GM19025 (cell line): Measurements from ENCODE around the gene HNRNPM.
"Not testable (repeated sequence)": the region's sequence is repeated elsewhere in the genome, so short reads cannot be mapped to it uniquely, and the experiment has no call there.

ENCODE experiments used
- ATAC-seq: cut with Tn5 transposase; IDR thresholded peaks from one replicate; pipeline ENCODE4 v1.9.1; 2021; ENCODE audit warnings: mild to moderate bottlenecking, low read depth, moderate library complexity; ENCODE audit not compliant: unreplicated experiment

The HNRNPM gene

DNA sequence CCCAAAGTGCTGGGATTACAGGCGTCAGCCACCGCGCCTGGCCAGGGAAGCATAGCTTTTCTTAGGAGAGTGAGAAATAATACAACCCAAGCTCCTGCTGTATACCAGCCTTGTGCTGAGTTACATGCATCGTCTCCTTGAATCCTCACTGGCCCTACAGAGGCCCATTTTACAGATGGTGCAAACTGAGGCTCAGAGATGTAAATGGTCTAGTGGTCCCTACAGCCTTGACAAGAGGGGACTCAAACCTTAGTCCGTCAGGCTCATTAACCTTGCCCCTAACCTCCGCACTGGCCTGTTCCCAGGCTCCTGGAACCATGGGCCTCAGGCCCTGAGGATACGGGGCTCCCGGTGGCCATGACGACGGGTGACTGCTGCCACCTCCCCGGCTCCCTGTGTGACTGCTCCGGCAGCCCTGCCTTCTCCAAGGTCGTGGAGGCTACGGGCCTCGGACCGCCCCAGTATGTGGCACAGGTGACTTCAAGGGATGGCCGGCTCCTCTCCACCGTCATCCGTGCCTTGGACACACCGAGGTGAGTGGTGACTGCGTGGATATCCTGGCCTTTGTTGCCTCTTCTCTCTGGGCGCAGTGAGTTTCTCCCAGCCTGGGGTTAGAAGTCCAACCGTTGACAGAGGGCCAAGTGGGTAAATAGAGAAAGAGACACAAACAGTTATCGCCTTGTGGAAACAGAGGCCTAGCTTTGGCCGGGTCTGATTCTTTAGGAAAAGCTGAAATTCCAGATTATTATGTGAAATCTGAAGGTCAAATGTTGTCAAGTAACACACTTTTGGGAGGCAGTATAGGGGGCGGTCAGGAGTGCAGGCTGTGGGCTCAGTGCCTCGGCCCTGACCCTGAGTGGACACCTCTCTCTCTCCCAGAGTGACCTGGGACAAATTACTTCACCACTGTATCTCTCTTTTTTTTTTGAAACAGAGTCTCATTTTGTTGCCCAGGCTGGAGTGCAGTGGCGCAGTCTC, 23.0 kb upstream of the HNRNPM start:
- ATAC-seq = no peak

- ATAC-seq = no peak
These were observed 21.0 kb upstream of the HNRNPM start for GRCh38 chr19:8423817-8424223.

DNA sequence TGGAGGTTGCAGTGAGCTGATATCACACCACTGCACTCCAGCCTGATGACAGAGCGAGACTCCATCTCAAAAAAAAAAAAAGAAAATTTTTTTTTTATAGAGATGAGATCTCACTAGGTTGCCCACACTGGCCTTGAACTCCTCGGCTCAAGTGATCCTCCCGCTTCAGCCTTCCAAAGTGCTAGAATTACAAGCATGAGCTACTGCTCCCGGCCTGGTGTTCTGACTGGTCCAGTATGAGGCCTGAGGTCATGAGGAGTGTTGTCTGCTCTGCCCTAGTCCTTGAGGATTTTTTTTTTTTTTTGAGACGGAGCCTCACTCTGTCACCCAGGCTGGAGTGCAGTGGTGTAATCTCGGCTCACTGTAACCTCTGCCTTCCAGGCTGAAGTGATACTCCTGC, 19.4 kb upstream of the HNRNPM start:
- not testable (repeated sequence) for ATAC-seq

GRCh38 chr19:8426283-8426682, 18.5 kb upstream of the HNRNPM start:
- no peak for ATAC-seq

DNA sequence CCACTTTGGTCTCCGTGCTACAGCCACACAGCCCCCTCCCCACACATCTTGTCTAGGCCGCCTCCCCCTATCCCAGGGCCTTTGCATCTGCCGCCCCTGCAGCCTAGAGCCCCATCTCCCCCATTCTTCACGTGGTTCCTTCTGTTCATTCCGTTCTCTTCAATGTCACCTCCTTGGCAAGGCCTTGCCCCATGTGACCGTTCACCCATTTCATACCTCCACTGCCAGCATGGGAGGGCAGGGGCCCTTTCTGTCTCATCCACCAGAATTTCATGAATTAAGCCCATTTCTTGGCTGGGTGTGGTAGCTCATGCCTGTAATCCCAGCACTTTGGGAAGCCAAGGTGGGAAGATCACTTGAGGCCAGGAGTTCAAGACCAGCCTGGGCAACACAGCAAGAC, 15.7 kb upstream of the HNRNPM start:
- no peak for ATAC-seq

GRCh38 chr19:8429826-8430225, 14.9 kb upstream of the HNRNPM start:
- ATAC-seq = no peak

GRCh38 chr19:8430650-8431049, 14.1 kb upstream of the HNRNPM start:
- ATAC-seq = no peak

- ATAC-seq = no peak
These were observed 6.5 kb upstream of the HNRNPM start for GRCh38 chr19:8438236-8438635.

DNA sequence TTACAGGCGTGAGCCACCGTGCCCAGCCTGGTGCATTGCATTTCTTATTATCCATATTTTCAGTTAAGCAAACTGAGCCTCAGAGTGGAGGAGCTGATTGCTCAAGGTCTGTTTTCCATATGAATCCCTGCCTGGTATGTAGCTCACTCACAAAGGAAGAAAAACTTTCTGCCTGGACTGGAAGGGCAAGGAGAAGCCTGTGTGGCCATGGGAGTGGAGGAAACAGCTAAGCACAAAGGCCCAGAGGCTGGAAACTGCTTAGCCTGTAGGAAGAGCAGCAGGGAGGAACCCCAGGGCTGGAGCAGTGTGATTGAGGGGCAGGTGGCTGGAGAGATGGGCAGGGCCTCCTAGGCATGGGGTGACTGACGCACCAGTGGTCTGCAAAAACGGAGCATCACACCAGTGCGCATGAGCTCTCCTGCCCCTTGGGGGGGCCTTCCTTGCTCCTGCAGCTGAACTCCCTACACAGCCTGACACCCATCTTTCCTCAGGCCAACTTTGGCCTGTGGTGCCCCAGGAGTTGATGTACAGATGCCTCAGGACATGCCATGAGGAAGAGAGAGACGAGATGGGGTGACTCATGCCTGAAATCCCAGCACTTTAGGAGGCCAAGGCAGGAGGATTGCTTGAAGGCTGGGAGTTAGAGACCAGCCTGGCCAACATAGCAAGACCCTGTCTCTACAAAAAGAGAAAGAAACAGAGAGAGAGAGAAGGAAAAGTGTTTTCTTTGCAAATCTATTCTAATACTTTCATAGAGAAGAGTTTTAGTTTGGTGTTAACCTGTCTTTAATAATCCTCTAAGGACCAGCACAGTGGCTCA, 2.8 kb upstream of the HNRNPM start:
- no peak for ATAC-seq

DNA sequence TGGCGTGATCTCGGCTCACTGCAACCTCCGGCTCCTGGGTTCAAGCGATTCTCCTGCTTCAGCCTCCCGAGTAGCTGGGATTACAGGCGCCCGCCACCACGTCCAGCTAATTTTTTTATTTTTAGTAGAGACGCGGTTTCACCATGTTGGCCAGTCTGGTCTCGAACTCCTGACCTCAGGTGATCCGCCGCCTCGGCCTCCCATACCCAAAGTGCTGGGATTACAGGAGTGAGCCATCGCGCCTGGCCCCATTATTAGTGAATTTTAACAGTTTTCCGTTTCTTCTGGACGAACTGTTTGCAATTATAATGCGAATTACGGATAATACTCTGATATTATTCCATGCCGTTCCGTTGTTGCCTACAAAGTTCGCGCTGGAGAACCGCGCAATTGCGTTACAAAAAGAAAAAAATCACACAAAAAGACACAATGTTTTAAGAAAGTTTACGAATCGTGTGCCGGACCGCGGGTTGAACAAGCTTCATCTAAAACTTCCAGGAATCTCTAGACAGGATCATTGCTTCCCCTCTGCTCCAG, 567 bp upstream of the HNRNPM start:
- not testable (repeated sequence) for ATAC-seq

- peak; percentile 15 for ATAC-seq
These were observed 770 bp downstream of the HNRNPM start for GRCh38 chr19:8445488-8446001.

DNA sequence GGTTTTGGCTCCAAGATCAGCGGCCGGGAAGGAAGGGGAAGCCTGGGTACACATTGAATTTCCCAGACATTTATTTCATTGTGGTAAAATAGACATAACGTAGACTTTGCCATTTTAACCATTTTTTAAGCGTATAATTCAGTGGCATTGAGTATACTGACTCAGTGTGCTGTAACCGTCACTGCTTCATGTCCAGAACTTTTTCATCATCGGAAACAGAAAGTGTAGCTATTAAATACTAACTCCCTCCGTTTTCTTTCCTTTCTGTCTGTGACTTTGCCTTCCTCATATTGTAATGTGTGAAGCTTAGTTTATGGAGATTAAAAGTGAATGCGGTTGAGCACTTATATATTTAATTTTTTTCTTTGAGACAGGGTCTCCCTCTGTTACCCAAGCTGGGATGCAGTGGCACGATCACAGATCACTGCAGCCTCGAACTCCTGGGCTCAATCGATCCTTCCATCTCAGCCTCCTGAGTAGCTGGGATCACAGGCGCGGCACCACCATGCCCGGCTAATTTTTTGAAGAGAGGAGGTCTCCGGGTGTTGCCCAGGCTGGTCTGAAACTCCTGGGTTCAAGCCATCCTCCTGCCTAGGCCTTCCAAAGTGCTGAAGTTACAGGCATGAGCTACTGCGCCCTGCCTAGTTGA, 1.4 kb downstream of the HNRNPM start:
- ATAC-seq = no peak

DNA sequence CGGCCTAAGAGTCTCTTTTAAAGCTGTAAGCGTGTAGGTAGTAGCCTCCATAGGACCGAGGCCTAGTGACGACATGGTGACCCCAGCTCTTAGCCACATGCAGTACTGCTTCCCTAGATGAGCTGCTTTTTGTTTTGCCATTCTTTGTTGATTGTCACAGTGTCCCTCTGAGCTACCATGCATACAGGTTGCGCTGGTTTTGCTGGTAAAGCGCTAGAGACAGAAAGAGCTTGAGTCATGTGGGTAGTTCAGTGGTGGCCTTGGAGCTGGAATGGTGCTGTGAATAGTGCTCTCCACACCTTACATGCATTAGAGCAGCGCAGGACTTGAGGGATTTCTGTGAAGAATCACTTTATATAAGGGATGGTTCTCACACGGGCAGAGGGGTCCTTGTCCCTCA, 5.1 kb downstream of the HNRNPM start:
- ATAC-seq = no peak

- ATAC-seq = no peak
These were observed 6.6 kb downstream of the HNRNPM start for GRCh38 chr19:8451377-8451776.

- no peak for ATAC-seq
These were observed 7.1 kb downstream of the HNRNPM start for GRCh38 chr19:8451885-8452284.

DNA sequence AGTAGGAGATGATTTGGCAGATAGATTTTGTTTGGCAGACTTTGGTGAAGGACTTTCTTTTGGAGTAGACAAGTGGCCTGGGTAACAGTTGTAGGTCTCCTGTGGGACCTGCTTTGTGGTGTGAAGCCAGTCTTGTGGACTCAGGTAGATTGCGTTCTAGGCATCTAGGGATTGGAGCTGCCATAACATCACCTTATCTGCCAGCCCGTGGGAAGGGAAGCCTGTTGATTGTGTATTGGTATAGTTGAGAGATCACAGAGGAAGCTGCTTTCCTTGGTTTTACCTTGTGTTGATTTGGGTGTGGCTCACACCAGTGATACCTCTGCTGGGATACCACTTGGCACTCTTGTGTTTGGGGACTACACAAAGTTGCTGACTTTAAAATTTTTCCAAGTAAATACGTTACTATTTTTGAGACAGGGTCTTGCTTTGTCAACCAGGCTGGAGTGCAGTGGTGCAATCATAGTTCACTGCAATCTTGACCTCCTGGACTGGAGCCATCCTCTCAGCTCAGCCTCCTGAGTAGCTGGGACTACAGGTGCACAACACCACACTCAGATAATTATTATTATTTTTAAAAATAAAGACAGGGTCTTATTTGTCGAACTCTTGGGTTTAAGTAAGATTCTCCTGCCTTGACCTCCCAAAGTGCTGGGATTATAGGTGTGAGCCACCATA, 7.8 kb downstream of the HNRNPM start:
- ATAC-seq = no peak

- no peak for ATAC-seq
These were observed 8.8 kb downstream of the HNRNPM start for GRCh38 chr19:8453616-8454015.

DNA sequence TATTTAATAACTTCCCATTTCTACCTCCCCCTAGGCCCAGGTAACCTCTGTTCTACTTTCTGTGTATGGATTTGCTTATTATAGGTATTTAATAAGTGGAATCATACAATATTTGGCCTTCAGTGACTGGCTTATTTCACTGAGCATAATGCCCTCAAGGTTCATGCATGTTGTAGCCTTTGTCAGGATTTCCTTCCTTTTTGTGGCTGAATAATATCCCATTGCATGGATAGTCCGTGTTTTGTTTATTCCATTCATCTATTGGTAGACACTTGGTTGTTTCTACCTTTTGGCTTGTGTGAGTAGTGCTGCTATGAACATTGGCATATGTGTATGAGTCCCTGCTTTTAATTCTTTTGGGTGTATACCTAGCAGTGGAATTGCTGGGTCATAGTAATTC, 9.4 kb downstream of the HNRNPM start:
- no peak for ATAC-seq

DNA sequence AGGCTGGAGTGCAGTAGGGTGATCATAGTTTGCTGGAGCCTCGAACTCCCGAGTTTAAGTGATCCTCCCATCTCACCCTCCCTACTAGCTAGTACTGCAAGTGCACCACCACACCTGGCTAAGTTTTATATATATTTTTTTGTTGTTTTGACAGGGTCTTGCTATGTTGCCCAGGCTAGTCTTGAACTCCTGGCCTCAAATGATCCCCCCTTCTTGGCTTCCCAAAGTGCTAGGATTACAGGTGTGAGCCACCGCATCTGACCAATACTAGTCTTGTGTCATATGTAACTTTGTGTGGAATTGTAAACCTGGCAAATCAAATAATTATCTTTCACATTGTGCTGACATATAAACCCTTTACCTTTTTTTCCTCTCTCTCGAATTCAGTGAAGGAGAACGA, 10.2 kb downstream of the HNRNPM start:
- ATAC-seq = no peak

GRCh38 chr19:8456064-8456463, 11.3 kb downstream of the HNRNPM start:
- ATAC-seq = no peak
